Transverse colon (tissue), 4 donors: ENCODE results near the gene XPO6.

Source experiments
- POLR2AphosphoS5 ChIP-seq, 3 donors: sonication (generic); formaldehyde crosslinking; IDR thresholded peaks; one replicate each; pipeline ENCODE4 v1.6.1; 2016; ENCODE audit warnings: antibody characterized with exemption in 3 of 3
- TF ChIP-seq, protein P1 (sequence below), 5 experiments: fragments of 200-600 bp in 3 of 5; fragments of 450-650 bp in 2 of 5; sonication (generic) in 3 of 5; IDR thresholded peaks; 1 replicate in 2 of 5; 2 replicates in 3 of 5; pipeline ENCODE4 v1.5.1; 2016 to 2017; ENCODE audit warnings: antibody characterized with exemption in 5 of 5, inconsistent platforms in 3 of 5, mild to moderate bottlenecking in 2 of 5, moderate library complexity in 1 of 5

DNA sequence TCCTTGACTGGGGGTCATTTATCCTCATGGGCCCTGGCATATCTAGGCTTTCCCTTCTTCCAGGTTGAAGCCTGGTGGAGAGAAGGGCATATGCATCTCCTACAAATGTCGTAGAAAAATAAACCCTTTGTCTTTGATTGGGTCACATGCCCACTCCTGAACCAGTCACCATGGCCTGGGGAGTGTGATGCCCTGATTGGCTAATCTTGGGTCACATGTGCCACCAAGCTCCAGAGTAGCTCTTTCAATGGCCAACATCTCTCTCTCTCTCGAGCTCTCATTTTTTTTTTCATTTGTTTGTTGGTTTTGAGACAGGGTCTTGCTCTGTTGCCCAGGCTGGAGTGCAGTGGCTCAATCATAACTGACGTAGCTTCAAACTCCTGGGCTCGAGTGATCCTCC lies 5.6 kb upstream of the XPO6 start:
- TF ChIP-seq, protein P1, sequence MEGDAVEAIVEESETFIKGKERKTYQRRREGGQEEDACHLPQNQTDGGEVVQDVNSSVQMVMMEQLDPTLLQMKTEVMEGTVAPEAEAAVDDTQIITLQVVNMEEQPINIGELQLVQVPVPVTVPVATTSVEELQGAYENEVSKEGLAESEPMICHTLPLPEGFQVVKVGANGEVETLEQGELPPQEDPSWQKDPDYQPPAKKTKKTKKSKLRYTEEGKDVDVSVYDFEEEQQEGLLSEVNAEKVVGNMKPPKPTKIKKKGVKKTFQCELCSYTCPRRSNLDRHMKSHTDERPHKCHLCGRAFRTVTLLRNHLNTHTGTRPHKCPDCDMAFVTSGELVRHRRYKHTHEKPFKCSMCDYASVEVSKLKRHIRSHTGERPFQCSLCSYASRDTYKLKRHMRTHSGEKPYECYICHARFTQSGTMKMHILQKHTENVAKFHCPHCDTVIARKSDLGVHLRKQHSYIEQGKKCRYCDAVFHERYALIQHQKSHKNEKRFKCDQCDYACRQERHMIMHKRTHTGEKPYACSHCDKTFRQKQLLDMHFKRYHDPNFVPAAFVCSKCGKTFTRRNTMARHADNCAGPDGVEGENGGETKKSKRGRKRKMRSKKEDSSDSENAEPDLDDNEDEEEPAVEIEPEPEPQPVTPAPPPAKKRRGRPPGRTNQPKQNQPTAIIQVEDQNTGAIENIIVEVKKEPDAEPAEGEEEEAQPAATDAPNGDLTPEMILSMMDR (IDR thresholded peaks at IDR 0.05) = no peak
- no peak for TF ChIP-seq POLR2AphosphoS5 (IDR thresholded peaks at IDR 0.05)
